PFSK-1 (cell line): ENCODE measurements around the gene OPN1SW.
A peak's percentile ranks its signal among the peaks of the same experiment; 100 is the strongest.

ENCODE experiments used
- FOXP2 ChIP-seq: optimal IDR thresholded peaks from 2 replicates; pipeline ENCODE3; 2011; ENCODE audit warnings: borderline replicate concordance, control low read depth, inconsistent platforms; ENCODE audit not compliant: insufficient read depth; ENCODE audit errors: extremely low read length, extremely low read depth
- POLR2AphosphoS5 ChIP-seq: IDR thresholded peaks from 2 replicates; pipeline ENCODE4 v1.6.1; 2012; ENCODE audit warnings: low read depth, mild to moderate bottlenecking, control low read depth, low read length, moderate library complexity
- SIN3A ChIP-seq: IDR thresholded peaks from 2 replicates; pipeline ENCODE4 v1.6.1; 2012; ENCODE audit warnings: mild to moderate bottlenecking, low read length, moderate library complexity, borderline replicate concordance; ENCODE audit not compliant: insufficient read depth
- TAF1 ChIP-seq: IDR thresholded peaks from 2 replicates; pipeline ENCODE4 v1.6.1; 2012; ENCODE audit warnings: low read length, control low read depth, borderline replicate concordance; ENCODE audit not compliant: insufficient read depth
- TF ChIP-seq, protein P1 (sequence below), 2 experiments: IDR thresholded peaks; 2 replicates each; pipeline versions ENCODE4 v1.6.1 to v1.8.0; 2011 to 2012; ENCODE audit warnings: low read depth in 2 of 2, low read length in 2 of 2, control low read depth in 1 of 2, inconsistent platforms in 1 of 2, mild to moderate bottlenecking in 1 of 2, moderate library complexity in 1 of 2; ENCODE audit not compliant: insufficient read depth in 1 of 2

Gene OPN1SW

GRCh38 chr7:128809363-128809762 is 33.8 kb upstream of the OPN1SW start:
- no peak for TF ChIP-seq SIN3A
- TF ChIP-seq, protein P1, sequence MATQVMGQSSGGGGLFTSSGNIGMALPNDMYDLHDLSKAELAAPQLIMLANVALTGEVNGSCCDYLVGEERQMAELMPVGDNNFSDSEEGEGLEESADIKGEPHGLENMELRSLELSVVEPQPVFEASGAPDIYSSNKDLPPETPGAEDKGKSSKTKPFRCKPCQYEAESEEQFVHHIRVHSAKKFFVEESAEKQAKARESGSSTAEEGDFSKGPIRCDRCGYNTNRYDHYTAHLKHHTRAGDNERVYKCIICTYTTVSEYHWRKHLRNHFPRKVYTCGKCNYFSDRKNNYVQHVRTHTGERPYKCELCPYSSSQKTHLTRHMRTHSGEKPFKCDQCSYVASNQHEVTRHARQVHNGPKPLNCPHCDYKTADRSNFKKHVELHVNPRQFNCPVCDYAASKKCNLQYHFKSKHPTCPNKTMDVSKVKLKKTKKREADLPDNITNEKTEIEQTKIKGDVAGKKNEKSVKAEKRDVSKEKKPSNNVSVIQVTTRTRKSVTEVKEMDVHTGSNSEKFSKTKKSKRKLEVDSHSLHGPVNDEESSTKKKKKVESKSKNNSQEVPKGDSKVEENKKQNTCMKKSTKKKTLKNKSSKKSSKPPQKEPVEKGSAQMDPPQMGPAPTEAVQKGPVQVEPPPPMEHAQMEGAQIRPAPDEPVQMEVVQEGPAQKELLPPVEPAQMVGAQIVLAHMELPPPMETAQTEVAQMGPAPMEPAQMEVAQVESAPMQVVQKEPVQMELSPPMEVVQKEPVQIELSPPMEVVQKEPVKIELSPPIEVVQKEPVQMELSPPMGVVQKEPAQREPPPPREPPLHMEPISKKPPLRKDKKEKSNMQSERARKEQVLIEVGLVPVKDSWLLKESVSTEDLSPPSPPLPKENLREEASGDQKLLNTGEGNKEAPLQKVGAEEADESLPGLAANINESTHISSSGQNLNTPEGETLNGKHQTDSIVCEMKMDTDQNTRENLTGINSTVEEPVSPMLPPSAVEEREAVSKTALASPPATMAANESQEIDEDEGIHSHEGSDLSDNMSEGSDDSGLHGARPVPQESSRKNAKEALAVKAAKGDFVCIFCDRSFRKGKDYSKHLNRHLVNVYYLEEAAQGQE (IDR thresholded peaks at IDR 0.05; ENCODE audit: insufficient read depth in 1 of 2, low read depth in 2 of 2, low read length in 2 of 2), result no peak

GRCh38 chr7:128807191-128807590 is 31.6 kb upstream of the OPN1SW start:
- TF ChIP-seq POLR2AphosphoS5 (no peak), SIN3A (no peak), FOXP2 (no peak), TAF1 (no peak)
- TF ChIP-seq, protein P1 (IDR thresholded peaks at IDR 0.05; ENCODE audit: insufficient read depth in 1 of 2, low read depth in 2 of 2, low read length in 2 of 2), result no peak

GRCh38 chr7:128805225-128805624 is 29.6 kb upstream of the OPN1SW start:
- TF ChIP-seq FOXP2 (no peak), SIN3A (no peak), TAF1 (no peak), POLR2AphosphoS5 (no peak)
- TF ChIP-seq, protein P1 (IDR thresholded peaks at IDR 0.05; ENCODE audit: insufficient read depth in 1 of 2, low read depth in 2 of 2, low read length in 2 of 2), result no peak

DNA sequence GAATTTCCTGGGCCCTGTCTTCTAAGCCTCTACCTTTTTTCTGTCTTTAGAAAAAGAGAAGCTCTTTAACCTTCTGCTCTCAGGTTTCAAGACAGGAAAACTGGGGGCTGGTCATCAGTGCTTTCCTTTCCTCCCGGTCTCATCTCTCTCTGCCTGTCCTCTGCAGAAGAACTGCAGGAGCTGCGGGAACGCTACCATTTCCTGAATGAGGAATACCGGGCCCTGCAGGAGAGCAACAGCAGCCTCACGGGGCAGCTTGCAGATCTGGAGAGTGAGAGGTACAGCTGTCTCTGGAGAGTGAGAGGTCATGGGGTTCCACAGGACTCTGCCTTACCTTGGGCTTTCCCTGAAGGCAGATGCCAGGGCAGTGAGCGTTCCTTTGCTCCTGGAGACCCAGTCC is 28.9 kb upstream of the OPN1SW start:
- TF ChIP-seq TAF1 (no peak), FOXP2 (no peak), POLR2AphosphoS5 (no peak), SIN3A (no peak)
- TF ChIP-seq, protein P1 (IDR thresholded peaks at IDR 0.05; ENCODE audit: insufficient read depth in 1 of 2, low read depth in 2 of 2, low read length in 2 of 2), result no peak

DNA sequence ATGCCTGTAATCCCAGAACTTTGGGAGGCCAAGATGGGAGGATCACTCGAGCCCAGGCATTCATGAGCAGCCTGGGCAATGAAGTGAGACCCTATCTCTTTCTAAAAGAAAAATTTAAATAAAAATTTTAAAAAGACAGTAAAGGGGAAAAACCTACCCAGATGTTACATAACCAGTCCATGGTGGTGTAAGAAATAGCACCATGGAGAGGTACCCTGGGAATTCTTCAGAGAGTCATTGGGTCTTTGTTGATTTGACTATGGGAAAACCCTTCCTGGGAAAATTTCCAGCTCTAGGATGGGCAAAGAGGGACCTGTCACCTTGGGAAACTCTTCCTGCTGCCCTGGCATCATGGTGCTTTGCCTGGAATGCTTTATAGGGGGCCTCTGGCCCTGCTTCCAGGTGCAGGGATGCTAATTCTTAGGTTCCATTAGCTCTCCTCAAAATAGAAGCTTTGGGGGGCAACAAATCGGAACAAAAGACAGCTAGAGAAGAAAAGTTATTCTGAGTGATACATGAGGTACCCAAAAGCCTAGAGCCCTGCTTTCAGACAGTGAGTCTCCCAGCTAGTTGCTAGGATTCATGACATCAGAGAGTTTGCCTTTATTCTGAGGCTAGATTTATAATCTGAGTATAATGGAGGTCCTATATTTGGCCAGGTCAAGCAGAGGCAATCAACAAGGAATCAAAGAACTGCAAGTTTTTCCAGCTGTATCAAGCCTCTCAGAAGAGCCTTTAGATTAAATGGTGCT is 26.2 kb upstream of the OPN1SW start:
- TF ChIP-seq TAF1, result no peak
- TF ChIP-seq, protein P1 (IDR thresholded peaks at IDR 0.05; ENCODE audit: insufficient read depth in 1 of 2, low read depth in 2 of 2, low read length in 2 of 2), result 0 out of 4 replicates have a peak, but pooled peaks of 1 of the 2 experiments have one; percentile 48
